ENCODE data around the gene GOLGA6L2. TPM values are rescaled to one million over a fixed set of nuclear protein-coding genes. Genes with fewer than 3 reads are reported as not detected.

The GOLGA6L2 gene, protein sequence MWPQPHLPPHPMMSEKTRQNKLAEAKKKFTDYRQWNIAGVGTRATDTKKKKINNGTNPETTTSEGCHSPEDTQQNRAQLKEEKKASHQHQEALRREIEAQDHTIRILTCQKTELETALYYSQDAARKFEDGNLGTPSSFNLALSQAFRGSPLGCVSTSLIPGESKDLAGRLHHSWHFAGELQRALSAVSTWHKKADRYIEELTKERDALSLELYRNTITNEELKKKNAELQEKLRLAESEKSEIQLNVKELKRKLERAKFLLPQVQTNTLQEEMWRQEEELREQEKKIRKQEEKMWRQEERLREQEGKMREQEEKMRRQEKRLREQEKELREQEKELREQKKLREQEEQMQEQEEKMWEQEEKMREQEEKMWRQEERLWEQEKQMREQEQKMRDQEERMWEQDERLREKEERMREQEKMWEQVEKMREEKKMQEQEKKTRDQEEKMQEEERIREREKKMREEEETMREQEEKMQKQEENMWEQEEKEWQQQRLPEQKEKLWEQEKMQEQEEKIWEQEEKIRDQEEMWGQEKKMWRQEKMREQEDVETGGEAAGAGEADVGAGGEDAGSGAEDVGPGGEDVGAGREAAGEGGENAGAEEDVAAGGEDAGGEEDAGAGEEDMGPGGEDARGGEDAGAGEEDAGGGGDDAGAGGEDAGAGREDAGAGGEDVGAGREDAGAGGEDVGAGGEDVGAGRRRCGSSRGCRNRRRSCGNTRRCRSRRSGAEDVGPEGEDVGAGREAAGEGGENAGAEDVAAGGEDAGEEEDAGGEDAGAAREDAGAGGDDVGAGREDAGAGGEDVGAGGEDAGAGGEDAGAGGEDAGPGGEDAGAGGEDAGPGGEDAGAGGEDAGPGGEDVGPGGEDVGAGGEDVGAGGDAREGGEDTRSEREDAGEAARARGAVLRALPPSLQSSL
- not detected in 2 replicates for total RNA-seq

DNA sequence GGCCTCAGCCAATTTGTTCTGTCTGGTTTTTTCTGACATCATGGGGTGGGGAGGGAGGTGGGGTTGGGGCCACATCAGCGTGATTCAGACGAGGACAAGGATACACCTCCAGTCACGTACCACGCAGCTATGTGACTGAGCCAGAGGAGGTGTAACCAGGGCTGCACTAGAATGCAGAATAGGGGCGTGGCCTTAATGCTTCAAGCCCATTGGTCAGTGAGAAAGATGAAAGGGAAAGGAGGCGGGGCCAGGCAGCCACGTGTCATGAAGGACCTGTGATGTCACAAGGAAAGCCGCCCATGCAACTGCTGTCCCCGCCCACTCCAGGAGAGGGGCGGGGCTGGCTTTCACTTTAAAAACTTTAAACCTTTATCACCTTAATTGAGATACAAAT is at the start of gene GOLGA6L2:
GOLGA6L2 (minus strand) TSS at position 137 of the 394 bp plus-strand sequence; CDS start at position 75, 62 bp downstream.

Other genes with a start within 250 kb of the GOLGA6L2 start
- not detected in 2 replicates for gene GOLGA6L26, start 113.0 kb downstream of the GOLGA6L2 start, total RNA-seq
- gene GOLGA8S, start 92.5 kb downstream of the GOLGA6L2 start, total RNA-seq, result 0.18 TPM in 1 of 2 replicates, not detected in the other
- gene MKRN3, start 118.4 kb upstream of the GOLGA6L2 start, total RNA-seq, result 0.16 TPM in 1 of 2 replicates, not detected in the other
- gene MAGEL2, start 200.6 kb upstream of the GOLGA6L2 start, total RNA-seq, result 0.36 TPM in 1 of 2 replicates, not detected in the other
- gene NDN, start 240.1 kb upstream of the GOLGA6L2 start, total RNA-seq, result 83.2 and 109 TPM in 2 replicates